Stimulated activated CD4-positive, alpha-beta T cell treated with anti-CD3 and anti-CD28 coated beads, TNF-alpha, amount 100 ng/mL, for 1 hour (primary cell): ENCODE data around the gene SLC9A9.
"Not testable (repeated sequence)": the region's sequence is repeated elsewhere in the genome, so short reads cannot be mapped to it uniquely, and the experiment has no call there.

Experiments
- DNase-seq, 3 donors: peaks; one replicate each; pipeline ENCODE4 v3.0.0-alpha.2; 2020; ENCODE audit warnings: low read depth in 3 of 3, low spot score in 1 of 3

SLC9A9 gene

DNA sequence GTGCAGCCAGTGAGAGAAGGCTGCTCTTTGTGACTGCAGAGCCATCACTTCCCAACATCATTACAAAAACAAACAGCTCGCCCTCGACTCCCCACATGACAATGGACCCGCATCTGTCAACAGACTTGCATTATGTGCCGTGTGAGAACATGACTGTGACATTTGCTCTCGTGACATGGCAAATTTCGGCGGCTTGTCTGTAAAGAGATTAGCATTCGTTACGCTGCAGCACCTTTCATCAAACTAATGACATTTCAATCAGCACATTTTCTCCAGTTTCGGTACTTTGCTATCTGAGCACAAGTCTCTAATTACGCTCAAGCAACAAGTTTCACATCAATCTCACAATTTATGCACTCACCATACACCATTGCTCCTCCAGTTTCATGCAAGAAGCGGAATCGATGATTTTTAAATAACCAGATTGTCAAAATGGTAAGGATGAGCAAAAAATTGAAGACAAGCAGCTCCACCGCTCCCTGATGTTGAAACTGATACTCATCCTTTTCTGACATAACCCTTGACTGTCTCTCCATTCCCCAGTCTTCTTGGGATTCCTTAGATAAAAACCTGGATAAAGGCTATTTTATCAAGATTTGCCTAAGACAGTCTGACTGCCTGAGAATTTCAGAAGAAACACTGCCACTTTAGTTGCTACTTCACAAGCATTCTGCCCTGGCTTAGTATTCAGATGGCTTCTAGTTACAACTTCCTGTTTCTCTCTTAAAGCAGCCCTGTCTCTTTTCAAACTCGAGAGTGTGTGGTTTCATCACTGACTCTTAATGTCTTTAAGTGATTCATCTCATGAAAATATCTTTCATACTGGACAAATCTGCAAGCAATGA, at the start of gene SLC9A9:
TSS of gene SLC9A9 (minus strand) at position 682 of the 845 bp plus-strand sequence. CDS start at position 536, 146 bp downstream.
- DNase-seq, result no peak

DNA sequence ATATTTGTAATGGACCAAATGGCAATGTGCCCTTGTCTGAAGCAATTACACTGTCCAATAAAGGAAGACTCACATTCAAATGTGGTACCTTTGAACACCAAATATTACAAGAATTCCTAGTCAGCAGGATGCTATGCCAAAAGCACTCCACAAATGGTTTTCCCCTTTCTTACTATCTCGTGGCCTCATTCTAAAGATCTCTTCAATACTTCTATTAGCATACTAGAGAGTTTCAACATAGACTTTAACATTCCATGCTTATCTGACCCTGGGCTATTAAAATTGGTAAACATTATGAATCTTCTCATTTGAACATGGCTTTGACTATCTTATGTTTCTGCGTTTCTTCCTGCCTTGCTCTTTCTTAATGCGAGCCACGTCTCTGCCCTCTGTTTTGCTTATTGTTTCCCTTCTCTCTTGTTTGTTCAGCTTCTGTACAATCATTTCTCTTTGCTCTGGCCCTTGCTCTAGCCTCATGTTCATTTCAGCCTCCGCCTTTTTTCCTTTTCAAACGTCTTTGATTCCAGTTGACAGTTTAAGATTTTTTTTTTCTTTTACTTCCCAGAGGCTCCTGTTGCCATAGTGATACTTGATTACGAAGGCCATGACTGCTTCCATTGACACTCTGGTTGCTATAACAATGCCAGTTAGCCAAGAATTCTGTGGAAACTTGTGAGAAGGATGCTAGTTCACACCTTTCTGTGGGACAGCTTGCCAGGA, 49.5 kb upstream of the SLC9A9 start:
- DNase-seq, result no peak

DNA sequence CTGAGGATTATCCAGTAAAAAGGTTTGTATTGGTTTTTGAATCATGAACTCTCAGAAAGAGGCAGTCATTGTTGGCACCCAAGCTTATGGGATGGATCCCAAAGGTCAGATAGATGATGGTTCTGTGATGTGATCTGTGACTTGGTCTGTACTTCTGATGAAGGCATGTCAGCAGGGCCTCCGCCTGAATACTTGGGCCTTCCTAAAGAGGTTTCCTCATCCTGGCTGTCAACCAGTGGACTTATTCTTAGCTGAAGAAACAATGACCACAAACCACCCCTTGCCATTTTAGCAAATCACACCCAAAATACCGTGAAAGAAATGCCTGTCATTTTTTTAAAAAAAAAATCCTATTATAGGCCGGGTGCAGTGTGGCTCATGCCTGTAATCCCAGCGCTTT, 48.2 kb upstream of the SLC9A9 start:
- DNase-seq, result no peak

DNA sequence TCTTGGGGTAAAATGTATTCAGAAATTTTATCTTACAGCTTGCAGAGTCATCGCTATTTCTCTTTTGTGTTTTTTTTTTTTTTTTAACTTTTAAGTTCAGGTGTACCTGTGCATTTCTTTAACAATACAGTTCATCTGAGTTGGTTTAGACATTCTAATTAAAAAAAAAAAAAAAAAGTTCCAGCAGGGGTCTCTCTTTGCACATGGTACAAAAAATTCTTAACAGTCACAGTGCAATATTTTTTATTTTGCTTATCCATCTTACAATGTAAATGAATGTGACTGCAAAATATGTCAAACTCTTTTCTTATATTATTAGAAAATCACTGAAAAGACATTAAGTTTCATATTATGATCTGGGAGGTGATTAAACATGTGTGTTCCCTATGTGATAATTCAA, 47.5 kb upstream of the SLC9A9 start:
- DNase-seq, result no peak

DNA sequence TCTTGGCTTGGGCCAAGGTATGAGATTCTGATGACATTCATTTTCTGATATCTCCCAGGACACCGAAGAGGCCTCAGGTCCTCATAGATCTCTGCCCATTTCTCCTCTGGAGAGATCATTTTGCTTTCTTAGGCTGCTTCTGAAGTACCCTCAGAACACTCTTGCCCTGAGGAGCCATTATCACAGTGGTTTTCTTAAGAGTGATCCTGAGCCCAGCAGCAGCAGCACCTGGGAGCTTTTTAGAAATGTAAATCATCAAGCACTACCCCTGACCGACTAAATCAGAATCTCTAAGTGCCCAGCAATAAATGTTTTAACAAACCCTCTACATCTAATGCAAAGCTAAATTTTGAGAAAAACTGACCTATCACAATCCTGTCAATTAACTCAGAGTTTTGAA, 40.6 kb upstream of the SLC9A9 start:
- no peak for DNase-seq

DNA sequence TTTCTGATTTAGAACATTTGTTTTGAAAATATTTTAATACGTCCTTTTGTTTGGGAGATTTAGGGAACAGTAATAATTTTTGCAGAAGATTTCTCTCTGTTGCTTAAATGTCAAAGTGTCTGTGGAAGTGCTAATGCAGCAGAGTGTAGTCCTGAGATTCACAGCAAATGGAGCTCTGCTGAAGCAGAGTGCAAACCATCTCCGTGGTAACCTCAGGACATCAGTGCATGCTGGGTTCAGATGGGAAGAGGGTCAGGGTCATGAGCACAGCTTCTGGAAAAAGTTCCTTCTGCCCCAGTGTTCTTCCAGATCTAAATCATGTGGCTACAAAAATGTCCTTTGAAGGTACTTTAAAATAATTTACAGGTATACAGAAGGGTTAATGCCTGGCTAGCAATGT, 39.9 kb upstream of the SLC9A9 start:
- DNase-seq, result no peak

DNA sequence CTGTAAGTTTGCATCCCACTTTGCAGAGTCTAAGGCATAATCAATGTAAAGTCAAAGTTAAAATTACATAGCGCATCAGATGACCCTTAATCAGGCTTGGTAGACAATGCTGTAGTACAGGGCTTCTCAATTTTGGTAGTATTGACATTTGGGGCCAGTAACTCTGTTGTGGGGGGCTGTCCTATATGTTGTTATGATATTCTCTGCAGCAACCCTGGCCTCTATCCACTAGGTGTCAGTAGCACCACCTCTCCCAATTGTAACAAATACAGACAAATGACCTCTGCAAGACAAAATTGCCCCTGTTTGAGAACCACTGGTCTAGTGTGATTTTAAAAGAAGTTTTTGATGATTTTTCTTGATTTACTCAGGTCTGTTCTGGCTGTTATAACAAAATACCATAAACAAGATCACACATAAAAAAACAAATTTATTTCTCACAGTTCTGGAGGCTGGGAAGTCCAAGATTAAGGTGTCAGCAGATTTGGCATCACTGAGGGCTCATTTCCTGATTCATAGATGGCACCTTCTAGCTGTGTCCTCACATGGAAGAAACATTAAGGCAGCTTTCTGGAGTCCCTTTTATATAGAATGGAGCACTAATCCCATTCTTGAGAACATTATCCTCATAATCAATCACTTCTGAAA, 37.6 kb upstream of the SLC9A9 start:
- DNase-seq, result no peak

DNA sequence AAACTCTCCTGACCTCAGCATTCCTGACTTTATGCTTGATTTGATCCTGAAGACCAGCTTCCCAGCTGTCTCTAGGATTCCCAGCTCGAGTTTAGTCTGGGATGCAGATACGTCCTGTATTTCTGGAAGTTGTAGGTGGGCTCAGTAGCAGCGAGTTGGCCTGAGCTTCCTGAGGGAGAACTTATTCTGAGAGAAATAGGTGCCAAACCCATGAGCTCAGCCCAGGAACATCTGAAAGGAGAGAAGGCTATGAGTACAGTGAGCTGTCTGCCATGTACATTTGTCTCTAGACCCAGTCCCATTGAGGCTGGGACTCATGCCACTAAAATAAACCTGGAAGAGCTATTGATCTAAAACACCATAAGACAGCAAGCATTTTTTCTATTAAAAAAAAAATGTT, 36.6 kb upstream of the SLC9A9 start:
- no peak for DNase-seq

DNA sequence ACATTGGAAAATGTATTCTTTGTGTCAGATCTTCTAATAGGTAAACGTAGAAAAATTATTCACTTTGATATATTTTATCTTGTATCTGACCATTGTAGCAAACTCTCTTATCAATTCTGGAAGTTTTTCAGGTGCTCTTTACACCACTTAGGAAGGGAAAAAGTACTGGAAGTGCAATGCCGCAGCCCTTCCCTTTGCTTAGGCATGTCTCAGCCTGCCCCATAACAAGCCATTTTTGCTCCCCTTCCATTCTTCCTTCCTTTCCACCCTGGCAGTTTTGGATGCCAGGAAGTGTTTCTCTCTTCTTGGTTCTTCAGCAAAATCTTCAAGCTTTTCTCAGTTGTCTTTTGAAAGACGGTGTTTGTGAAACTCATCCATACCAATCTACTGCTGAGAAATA, 34.9 kb upstream of the SLC9A9 start:
- DNase-seq, result no peak

DNA sequence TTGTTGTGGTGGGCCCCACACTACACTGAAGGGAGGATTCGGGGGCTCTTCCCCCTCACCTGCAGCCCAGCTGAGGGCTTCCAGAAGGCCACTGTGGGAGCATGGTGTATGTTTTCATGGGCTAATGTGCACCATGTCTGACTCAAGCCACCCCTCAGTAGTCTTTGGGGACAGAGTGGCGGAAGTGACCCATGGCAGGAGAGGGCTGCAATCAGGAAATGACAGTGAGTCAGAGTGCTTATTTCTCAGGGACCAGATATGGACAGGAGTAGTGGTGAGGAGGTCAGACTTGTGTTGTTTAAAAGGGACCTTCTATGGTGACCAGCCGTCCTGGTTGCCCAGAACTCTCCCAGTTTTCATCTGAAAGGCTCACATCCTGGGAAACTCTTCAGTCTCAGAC, 32.8 kb upstream of the SLC9A9 start:
- DNase-seq, result no peak

DNA sequence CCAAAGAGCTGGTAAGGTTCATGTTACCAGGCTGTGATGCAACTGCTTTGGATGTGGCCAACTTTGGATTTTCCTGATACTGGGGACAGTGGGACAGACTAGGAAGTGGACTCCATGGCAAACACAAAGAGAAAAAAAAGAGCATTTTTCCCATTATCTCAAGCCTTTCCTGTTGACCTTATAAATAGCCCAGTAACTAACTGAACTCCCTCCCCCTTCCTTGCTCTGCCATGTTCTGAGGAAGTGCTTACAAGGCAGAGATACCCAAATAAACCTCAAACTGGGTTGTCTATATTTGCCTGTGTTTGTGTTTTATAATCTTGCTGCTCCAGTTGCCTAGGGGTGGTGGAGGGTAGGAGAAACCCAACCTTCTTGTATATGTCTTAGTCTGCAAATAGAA, 27.3 kb upstream of the SLC9A9 start:
- no peak for DNase-seq

DNA sequence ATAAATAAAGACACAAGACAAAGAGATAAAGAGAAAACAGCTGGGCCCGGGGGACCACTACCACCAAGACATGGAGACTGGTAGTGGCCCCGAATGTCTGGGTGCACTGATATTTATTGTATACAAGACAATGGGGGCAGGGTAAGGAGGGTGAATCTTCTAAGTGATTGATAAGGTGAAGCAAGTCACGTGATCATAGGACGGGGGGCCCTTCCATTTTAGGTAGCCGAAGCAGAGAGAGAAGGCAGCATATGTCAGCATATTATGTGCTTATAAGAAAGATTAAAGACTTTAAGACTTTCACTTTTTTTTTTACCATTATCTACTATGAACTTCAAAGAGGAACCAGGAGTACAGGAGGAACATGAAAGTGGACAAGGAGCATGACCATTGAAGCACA, 25.3 kb upstream of the SLC9A9 start:
- DNase-seq, result not testable (repeated sequence)

DNA sequence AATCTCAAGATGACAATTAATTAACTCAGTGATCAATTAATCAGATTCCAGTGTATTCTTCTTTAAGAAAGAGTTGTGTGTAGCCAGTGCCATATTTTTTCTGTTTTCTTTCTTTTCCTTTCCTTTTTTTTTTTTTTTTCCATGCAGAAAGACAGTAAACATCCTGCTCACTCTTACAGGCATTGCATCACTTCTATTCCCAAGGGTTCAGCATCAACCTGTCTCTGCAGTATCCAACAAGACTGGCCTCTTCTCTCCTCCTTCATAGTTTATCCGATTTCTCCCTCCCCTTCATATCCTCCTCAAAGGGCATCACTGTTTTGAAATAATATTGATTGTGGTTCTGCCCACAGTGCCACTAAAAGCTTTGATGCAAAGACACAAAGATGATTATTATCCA, 17.0 kb upstream of the SLC9A9 start:
- DNase-seq, result no peak

DNA sequence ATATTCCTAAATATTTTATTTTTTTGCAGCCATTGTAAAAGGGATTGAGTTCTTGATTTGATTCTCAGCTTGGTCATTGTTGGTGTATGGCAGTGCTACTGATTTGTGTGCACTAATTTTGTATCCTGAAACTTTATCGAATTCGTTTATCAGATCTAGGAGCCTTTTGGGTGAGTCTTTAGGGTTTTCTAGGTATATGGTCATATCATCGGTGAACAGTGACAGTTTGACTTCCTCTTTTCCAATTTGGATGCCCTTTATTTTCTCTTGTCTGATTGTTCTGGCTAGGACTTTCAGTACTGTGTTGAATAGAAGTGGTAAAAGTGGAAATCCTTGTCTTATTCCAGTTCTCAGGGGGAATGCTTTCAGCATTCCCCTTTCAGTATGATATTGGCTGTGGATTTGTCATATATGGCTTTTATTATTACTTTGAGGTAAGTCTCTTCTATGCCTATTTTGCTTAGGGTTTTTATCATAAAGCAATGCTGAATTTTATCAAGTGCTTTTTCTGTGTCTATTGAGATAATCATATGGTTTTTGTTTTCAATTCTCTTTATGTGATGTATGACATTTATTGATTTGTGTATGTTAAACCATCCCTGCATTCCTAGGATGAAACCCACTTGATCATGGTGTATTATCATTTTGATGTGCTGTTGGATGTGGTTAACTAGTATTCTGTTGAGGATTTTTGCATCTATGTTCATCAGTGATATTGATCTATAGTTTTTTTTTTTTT, 11.4 kb upstream of the SLC9A9 start:
- DNase-seq, result no peak

DNA sequence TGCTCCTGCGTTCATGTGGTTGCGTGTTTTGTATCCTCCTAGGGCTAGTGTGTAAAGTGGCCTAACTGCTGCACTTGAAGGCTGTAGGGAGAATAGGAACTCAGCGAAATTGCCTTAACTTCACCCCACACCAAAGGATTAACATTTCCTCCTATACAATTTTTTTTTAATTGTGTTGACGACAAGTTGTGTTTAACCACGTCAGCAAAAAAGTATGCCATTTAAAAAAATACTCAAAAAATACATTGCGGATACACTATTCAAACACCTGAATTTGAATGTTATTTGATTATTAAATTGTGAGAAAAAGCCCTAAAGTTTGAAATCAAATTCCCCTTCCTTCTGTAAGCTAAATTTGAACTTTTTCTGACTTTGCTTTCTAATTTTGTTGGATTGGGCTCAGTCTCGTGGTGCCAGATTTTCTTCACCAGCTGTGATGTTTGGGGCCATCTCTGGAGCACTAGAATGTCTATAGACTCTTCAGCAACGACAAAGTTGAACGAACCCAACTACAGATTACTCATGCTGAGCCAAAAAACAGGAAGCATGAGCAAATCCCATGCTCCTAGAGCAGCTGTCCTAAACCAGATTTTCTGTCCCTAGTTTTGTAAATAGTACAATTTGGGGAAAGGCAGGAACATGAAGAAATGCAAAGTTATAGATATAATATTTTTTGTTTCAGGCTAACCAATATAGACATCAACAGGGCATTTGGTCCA, 8.1 kb upstream of the SLC9A9 start:
- DNase-seq, result no peak

DNA sequence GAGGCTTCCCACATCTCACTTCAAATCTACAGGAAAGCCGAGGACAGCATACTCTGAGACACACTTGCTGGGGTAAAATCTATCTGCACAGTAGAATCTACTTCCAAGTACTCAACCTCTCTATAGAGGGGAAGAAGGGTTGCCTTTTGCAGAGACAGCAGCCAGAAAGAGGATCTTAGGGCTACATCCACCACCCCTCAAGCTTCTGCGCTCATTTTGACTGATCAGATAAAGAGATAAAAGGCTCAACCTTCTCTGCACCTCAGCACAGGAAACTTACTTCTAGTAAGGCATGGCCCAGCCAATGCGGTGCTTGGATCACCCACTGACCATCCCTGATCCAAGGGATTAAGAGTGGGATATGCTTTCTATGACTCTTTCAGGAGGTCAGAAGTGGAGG, 6.9 kb upstream of the SLC9A9 start:
- DNase-seq, result no peak

DNA sequence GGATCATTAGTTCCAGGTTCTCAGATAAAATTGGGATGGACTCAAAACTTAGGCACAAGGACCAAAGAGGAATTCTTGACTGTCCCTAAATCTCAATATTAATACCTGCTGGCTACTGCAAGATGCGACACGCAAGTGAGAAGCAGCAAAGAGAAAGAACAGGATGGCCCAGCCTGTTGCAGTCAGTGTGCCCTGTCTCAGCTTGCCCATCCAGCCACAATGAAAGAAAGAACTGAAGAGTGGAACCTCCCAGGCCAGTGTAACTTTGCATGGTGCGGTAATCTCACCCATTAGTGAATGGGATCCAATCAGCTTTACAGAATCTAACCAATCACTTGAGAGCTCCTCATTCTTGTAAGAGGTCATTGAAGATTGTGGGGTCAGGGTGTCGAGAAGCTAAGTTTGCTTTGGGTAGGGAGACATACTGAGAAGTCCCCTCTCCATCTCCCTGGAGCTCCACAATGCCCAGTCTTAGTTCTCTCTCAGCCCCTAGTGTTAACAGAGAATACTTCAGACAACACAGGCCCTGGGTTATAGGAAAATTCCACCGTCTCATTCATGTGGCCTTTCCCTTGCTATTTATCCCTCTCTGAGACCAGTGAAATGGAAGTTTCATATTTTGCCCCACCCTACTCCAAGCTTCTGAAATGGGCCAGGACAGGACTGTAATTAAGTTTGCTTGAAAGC, 3.2 kb upstream of the SLC9A9 start:
- no peak for DNase-seq

DNA sequence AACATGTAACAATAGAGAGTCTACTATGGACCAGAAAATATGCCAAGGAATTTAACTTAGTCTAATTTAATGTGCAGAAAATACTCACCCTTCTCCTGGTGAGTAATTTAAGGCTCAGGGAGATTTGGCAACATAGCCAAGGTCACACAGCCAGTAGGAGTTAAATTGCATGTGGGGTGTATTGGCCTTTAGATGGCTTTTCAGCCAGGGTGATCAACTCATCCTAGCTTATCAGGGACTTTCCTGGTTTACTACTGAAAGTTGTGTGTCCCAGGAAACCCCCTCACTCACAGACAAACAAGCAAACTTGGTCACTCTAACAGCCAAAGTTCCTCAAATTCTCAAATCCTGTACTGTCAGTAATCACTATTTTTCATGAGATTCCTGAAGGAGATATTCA, 2.6 kb upstream of the SLC9A9 start:
- no peak for DNase-seq

DNA sequence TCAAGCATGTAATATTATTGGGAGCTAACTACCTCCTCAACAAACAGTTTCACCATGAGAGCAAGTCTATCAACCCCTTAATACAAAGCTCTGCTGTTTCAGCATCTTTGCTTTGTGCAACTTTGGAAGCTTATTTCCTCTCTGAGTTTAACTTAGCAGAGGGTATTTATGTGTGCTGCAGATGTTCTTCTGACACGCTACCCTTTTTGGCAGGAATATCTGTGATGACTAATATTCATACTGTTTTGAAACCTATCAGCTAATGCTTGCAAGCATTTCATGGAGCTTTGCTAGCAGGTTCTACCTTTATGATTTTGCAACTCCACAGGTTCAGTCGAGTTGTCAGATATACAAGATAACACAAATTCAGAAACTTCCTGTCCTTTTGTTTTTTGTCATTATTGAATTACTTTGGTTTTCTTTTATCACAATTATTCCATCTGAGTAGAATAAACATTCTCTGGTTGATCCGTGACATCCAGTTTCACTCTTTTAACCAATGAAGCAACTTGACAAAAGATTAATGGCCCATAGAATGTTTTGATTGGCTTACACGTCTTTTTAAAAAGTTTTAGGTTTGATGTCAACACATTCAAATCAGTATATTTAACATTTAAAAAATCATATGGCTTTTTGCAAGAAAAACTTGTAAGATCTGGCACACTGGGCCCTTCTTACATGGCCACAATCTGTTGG, 1.7 kb upstream of the SLC9A9 start:
- no peak for DNase-seq

DNA sequence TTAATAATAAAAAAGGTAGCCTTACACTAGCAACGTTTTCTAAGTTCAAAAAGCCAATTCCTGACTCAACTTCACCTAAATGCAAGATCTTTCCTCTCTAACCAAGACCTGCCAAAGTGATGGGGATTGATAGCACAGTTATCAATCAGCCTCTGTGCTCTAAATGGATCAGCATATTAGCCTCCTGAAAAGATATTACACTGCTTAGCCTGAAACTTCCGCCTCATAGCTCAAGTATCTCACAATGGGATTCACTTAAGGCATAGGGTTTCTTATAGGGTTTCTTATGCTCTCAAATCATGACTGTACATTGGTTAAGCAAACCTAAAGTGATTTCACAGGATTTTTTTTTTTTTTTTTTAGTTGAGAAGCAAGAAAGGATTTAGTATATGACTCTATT, 436 bp upstream of the SLC9A9 start:
- DNase-seq, result no peak
